Activated CD4-positive, alpha-beta memory T cell treated with anti-CD3 and anti-CD28 coated beads, Interleukin-2, amount 10 ng/mL, durations not matched to agents 7 days and 5 days (primary cell): ENCODE data around the gene SLC11A1. TPM values are rescaled to one million over a fixed set of nuclear protein-coding genes. Genes with fewer than 3 reads are reported as not detected.

Experiments used
- CTCF ChIA-PET: fragments of 350-600 bp; sonication (Branson Sonifier 250); formaldehyde crosslinking; loops from one replicate; lab custom pipeline; 2021; ENCODE audit warnings: antibody characterized with exemption, inconsistent platforms; lab: Charles Lee
- POLR2A ChIA-PET: fragments of 350-600 bp; sonication (Branson Sonifier 250); formaldehyde crosslinking; loops from one replicate; lab custom pipeline; 2021; ENCODE audit warnings: antibody characterized with exemption; lab: Charles Lee
- DNase-seq: peaks from one replicate; pipeline ENCODE4 v3.0.0-alpha.2; 2020
- H3K27ac Mint-ChIP-seq: one replicate; pipeline ENCODE4 v1.8.0; 2021; ENCODE audit warnings: mild to moderate bottlenecking, mixed read lengths
- H3K27me3 Mint-ChIP-seq: one replicate; pipeline ENCODE4 v1.8.0; 2021; ENCODE audit warnings: mixed read lengths
- H3K36me3 Mint-ChIP-seq: one replicate; pipeline ENCODE4 v1.8.0; 2021; ENCODE audit warnings: low read depth, mixed read lengths
- H3K4me1 Mint-ChIP-seq: one replicate; pipeline ENCODE4 v1.8.0; 2021; ENCODE audit warnings: mixed read lengths
- H3K4me3 Mint-ChIP-seq: one replicate; pipeline ENCODE4 v1.8.0; 2021; ENCODE audit warnings: mild to moderate bottlenecking, mixed read lengths
- H3K9me3 Mint-ChIP-seq: one replicate; pipeline ENCODE4 v1.8.0; 2021; ENCODE audit warnings: mixed read lengths
- total RNA-seq, 2 experiments: library from RNA; stranded (reverse); gene quantifications; one replicate each; pipeline ENCODE4 v1.2.3, GENCODE V29; 2021

Gene SLC11A1, protein sequence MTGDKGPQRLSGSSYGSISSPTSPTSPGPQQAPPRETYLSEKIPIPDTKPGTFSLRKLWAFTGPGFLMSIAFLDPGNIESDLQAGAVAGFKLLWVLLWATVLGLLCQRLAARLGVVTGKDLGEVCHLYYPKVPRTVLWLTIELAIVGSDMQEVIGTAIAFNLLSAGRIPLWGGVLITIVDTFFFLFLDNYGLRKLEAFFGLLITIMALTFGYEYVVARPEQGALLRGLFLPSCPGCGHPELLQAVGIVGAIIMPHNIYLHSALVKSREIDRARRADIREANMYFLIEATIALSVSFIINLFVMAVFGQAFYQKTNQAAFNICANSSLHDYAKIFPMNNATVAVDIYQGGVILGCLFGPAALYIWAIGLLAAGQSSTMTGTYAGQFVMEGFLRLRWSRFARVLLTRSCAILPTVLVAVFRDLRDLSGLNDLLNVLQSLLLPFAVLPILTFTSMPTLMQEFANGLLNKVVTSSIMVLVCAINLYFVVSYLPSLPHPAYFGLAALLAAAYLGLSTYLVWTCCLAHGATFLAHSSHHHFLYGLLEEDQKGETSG
- under 1 TPM; 0.13 to 0.25 TPM for total RNA-seq

DNA sequence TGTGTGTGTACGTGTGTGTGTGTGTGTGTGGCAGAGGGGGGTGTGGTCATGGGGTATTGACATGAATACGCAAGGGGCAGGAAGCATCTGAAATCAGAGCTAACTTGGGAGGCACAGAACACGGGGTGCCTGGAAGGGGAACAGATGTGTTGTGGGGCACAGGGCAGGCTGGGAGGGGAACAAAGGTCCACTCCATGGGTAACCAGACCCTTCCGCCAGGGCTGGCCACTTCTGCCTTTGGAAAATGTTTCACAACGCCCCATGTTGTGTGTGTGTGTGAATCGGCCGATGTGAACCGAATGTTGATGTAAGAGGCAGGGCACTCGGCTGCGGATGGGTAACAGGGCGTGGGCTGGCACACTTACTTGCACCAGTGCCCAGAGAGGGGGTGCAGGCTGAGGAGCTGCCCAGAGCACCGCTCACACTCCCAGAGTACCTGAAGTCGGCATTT, at the start of gene SLC11A1:
TSS of gene SLC11A1 (plus strand) at position 358 of the 451 bp plus-strand sequence. CDS start 96 bp downstream, outside the sequence.
- POLR2A ChIA-PET, result no interaction called here
- Mint-ChIP-seq H3K27ac (no peak within 1 kb of the TSS), H3K4me3 (no peak within 1 kb of the TSS), H3K4me1 (no peaks in the 10 kb centered on the region), H3K9me3 (no peaks in the 10 kb centered on the region), H3K27me3 (peaks cover 18% of the 10 kb centered on the region), H3K36me3 (no peaks in the 10 kb centered on the region)
- CTCF ChIA-PET, result interaction anchor here (0.8 kb wide), 1 partner anchor 12 kb away, joined by 3 read pairs; no protein-coding TSS in a partner anchor
- no peak for DNase-seq

- peaks cover 8% of the 10 kb centered on the region for H3K4me1 Mint-ChIP-seq
- no peaks in the 10 kb centered on the region for H3K27me3 Mint-ChIP-seq
- H3K9me3 Mint-ChIP-seq, result no peaks in the 10 kb centered on the region
- POLR2A ChIA-PET, result interaction anchor here (0.8 kb wide), 1 partner anchor 13 kb away, joined by 3 read pairs; no protein-coding TSS in a partner anchor
- H3K27ac Mint-ChIP-seq, result no peak overlapping the region
- CTCF ChIA-PET, result interaction anchor here (1.3 kb wide), 2 partner anchors 23 to 24 kb away, joined by 3 to 4 read pairs; partner anchors contain the start of gene CATIP
- no peak overlapping the region for H3K4me3 Mint-ChIP-seq
- H3K36me3 Mint-ChIP-seq, result no peaks in the 10 kb centered on the region
- DNase-seq, result no peak
Measured at GRCh38 chr2:218332288-218332687, 49.8 kb upstream of the SLC11A1 start.

GRCh38 chr2:218332920-218333645, 49.0 kb upstream of the SLC11A1 start:
- Mint-ChIP-seq H3K9me3 (no peaks in the 10 kb centered on the region), H3K36me3 (no peaks in the 10 kb centered on the region), H3K4me3 (no peak overlapping the region), H3K4me1 (peaks cover 8% of the 10 kb centered on the region), H3K27me3 (no peaks in the 10 kb centered on the region), H3K27ac (no peak overlapping the region)
- no peak for DNase-seq
- POLR2A ChIA-PET, result interaction anchor here (0.8 kb wide), 1 partner anchor 12 kb away, joined by 3 read pairs; no protein-coding TSS in a partner anchor
- CTCF ChIA-PET, result interaction anchor here (1.3 kb wide), 1 partner anchor 22 kb away, joined by 4 read pairs; no protein-coding TSS in a partner anchor

DNA sequence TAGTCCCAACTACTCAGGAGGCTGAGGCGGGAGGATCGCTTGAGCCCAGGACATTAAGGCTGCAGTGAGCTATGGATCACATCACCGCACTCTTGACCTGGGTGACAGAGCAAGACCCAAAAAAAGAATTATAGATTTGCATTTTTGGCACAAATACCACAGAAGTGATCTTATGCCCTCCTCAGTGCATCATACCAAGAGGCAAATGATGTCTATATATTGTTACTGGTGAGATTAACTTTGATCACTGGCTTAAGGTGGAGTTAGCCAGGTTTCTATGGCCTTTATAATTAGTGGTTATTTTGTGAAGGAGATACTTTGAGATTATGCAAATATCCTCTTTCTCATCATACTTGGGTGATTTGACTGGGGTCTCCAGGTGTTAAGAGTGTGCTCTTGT, 47.5 kb upstream of the SLC11A1 start:
- H3K9me3 Mint-ChIP-seq, result no peaks in the 10 kb centered on the region
- no peak for DNase-seq
- no peak overlapping the region for H3K27ac Mint-ChIP-seq
- no peaks in the 10 kb centered on the region for H3K27me3 Mint-ChIP-seq
- H3K4me1 Mint-ChIP-seq, result peaks cover 8% of the 10 kb centered on the region
- H3K4me3 Mint-ChIP-seq, result no peak overlapping the region
- no peaks in the 10 kb centered on the region for H3K36me3 Mint-ChIP-seq
- ChIA-PET POLR2A (no interaction called here), CTCF (interaction anchor here (0.7 kb wide), 1 partner anchor 26 kb away, joined by 3 read pairs; no protein-coding TSS in a partner anchor)

- ChIA-PET POLR2A (no interaction called here), CTCF (no interaction called here)
- Mint-ChIP-seq H3K36me3 (no peaks in the 10 kb centered on the region), H3K27ac (no peak overlapping the region), H3K4me1 (no peaks in the 10 kb centered on the region), H3K27me3 (no peaks in the 10 kb centered on the region), H3K4me3 (no peak overlapping the region), H3K9me3 (no peaks in the 10 kb centered on the region)
- DNase-seq, result no peak
Measured at GRCh38 chr2:218340656-218341055, 41.4 kb upstream of the SLC11A1 start.

DNA sequence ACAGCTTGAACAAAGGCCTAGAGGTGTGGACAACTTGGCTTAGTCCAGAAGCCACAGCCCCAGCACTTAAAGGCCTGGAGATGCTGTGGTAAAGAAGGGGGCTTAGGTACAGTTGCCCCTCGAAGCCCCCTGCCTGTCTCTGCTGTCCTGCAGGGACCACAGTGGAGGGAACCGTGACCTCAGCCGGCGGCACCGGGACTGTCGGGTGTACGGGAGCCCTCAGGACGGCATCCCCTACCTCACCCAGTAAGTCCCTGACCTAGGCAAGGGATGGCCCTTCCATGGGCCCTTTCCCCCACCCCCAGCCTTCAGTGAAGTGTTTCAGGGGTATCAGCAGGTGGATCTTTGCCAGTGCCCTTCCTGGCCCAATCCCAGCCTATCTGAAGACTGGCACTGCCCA, 40.7 kb upstream of the SLC11A1 start:
- no peaks in the 10 kb centered on the region for H3K36me3 Mint-ChIP-seq
- CTCF ChIA-PET, result no interaction called here
- H3K9me3 Mint-ChIP-seq, result no peaks in the 10 kb centered on the region
- no peak for DNase-seq
- H3K4me3 Mint-ChIP-seq, result no peak overlapping the region
- no peak overlapping the region for H3K27ac Mint-ChIP-seq
- POLR2A ChIA-PET, result no interaction called here
- H3K27me3 Mint-ChIP-seq, result no peaks in the 10 kb centered on the region
- H3K4me1 Mint-ChIP-seq, result no peaks in the 10 kb centered on the region

- Mint-ChIP-seq H3K4me1 (no peaks in the 10 kb centered on the region), H3K27me3 (no peaks in the 10 kb centered on the region), H3K36me3 (no peaks in the 10 kb centered on the region), H3K4me3 (no peak overlapping the region), H3K27ac (no peak overlapping the region), H3K9me3 (no peaks in the 10 kb centered on the region)
- DNase-seq, result no peak
- ChIA-PET POLR2A (no interaction called here), CTCF (interaction anchor here (3.7 kb wide), 1 partner anchor 14 kb away, joined by 20 read pairs; the partner anchor contains the start of gene CATIP)
Measured at GRCh38 chr2:218342837-218343236, 39.2 kb upstream of the SLC11A1 start.

- CTCF ChIA-PET, result interaction anchor here (3.7 kb wide), 1 partner anchor 13 kb away, joined by 20 read pairs; the partner anchor contains the start of gene CATIP
Measured at GRCh38 chr2:218343591-218343990, 38.5 kb upstream of the SLC11A1 start.

DNA sequence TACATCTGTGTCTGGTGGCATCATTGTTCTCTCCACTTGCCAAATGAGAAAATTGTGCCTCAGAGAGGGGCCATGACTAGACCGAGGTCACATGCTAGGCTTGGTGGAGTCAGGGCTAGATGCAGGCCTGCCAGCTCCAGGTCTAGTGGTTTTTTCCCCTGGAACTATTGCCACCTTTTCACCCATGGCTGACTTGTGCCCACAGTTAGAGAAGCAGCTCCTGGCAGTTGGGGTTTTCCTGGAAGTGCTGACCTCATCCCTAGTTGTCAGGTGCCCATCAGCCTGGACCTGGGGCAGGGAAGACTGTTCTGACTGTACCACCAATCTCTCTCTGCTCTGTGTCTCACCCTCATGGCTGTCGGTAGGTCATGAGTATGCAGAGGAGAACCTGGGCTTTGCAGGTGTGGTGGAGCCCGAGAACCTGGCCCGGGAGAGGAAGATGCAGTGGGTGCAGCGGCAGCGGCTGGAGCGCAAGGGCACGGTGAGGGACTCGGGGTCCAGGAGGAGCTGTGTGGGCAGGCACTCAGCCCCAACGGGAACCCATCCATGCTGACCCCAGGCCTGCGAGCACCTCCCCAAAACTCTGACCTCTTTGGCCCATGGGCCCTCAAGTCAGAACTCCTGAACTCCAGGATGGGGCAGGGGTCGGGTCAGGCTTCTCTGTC, 37.9 kb upstream of the SLC11A1 start:
- CTCF ChIA-PET, result interaction anchor here (3.7 kb wide), 1 partner anchor 12 kb away, joined by 20 read pairs; the partner anchor contains the start of gene CATIP
- H3K4me3 Mint-ChIP-seq, result no peak overlapping the region
- no peak overlapping the region for H3K27ac Mint-ChIP-seq
- POLR2A ChIA-PET, result no interaction called here
- DNase-seq, result no peak
- H3K36me3 Mint-ChIP-seq, result no peaks in the 10 kb centered on the region
- no peaks in the 10 kb centered on the region for H3K27me3 Mint-ChIP-seq
- no peaks in the 10 kb centered on the region for H3K9me3 Mint-ChIP-seq
- no peaks in the 10 kb centered on the region for H3K4me1 Mint-ChIP-seq

More at GRCh38 chr2:218343591-218343990, 38.5 kb upstream of the SLC11A1 start:
- Mint-ChIP-seq H3K9me3 (no peaks in the 10 kb centered on the region), H3K36me3 (no peaks in the 10 kb centered on the region), H3K27ac (no peak overlapping the region), H3K4me3 (no peak overlapping the region), H3K4me1 (no peaks in the 10 kb centered on the region), H3K27me3 (no peaks in the 10 kb centered on the region)
- POLR2A ChIA-PET, result no interaction called here
- DNase-seq, result no peak

DNA sequence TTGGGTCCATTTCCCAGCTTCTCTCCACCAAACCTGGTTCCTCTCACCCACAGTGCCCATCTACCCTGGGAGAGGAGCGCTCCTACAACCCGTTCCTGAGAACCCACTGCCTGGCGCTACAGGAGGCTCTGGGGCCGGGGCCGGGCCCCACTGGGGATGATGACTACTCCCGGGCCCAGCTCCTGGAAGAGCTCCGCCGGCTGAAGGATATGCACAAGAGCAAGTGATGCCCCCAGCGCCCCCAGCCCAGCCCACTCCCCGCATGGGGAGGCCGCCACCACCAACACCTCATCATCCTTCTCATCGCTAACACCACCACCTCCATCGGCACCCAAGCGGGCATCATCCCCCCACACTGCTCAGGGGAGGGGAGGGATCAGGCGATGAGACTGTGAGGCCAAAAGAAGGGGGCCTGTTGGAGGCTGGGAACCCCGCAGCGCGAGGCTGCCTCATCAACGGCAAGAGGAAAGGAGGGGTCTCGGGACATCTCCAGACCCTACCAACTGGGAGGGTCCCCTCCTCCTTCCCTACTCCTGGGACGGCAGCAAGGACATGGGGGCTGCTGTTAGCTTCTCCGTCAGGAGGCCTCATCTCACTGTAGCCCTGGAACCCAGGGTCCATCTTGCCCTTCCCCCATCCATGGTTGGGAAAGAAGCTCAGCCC, 37.2 kb upstream of the SLC11A1 start:
- POLR2A ChIA-PET, result interaction anchor here (0.6 kb wide), 1 partner anchor 13 kb away, joined by 3 read pairs; no protein-coding TSS in a partner anchor
- DNase-seq, result no peak
- H3K27ac Mint-ChIP-seq, result no peak overlapping the region
- no peaks in the 10 kb centered on the region for H3K27me3 Mint-ChIP-seq
- H3K9me3 Mint-ChIP-seq, result peaks cover 3% of the 10 kb centered on the region
- H3K4me3 Mint-ChIP-seq, result no peak overlapping the region
- H3K4me1 Mint-ChIP-seq, result no peaks in the 10 kb centered on the region
- CTCF ChIA-PET, result interaction anchor here (3.7 kb wide), 1 partner anchor 12 kb away, joined by 20 read pairs; the partner anchor contains the start of gene CATIP
- H3K36me3 Mint-ChIP-seq, result no peaks in the 10 kb centered on the region

DNA sequence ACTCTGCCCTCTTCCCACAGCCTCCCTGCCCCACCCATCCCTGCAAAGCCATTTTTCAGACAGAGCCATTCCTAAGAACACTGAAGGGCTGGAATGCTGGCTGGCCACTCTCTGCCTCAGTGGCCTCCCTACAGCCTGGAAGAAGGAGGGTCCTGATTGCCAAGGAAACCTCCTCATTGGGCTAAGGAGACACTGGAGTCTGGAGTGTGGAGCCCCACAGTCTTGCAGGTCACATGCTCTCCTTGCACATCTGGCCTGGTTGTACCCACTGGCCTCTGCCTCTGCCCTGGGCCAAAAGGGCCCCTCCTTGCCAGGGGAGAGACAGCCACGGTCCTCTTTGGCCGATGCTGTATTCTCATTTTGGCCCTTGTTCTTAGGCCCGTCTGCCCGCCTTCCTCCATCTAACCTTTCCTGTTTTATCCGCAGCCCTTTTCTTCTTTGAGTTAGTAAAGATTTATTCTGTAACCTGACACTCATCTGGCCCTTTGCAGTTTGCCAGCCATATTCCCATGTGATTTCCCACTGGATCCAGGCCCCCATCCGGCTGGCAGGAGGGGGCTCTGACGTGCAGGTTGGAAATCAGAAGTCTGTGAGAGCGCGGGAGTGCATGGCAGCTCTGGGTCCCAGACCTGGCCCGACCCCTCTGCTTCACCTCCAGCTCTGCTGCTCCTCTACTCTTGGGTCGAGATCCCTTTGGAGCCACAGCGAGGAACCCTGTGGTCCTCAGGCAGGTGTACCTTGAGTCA, 36.4 kb upstream of the SLC11A1 start:
- no peaks in the 10 kb centered on the region for H3K36me3 Mint-ChIP-seq
- no peak overlapping the region for H3K4me3 Mint-ChIP-seq
- ChIA-PET CTCF (interaction anchor here (3.7 kb wide), 1 partner anchor 11 kb away, joined by 20 read pairs; the partner anchor contains the start of gene CATIP), POLR2A (interaction anchor here (0.6 kb wide), 1 partner anchor 13 kb away, joined by 3 read pairs; no protein-coding TSS in a partner anchor)
- no peaks in the 10 kb centered on the region for H3K4me1 Mint-ChIP-seq
- H3K27me3 Mint-ChIP-seq, result no peaks in the 10 kb centered on the region
- peaks cover 3% of the 10 kb centered on the region for H3K9me3 Mint-ChIP-seq
- DNase-seq, result no peak
- no peak overlapping the region for H3K27ac Mint-ChIP-seq
